HG02885 (cell line): ENCODE measurements around the gene SRC.
"Not testable (repeated sequence)": the region's sequence is repeated elsewhere in the genome, so short reads cannot be mapped to it uniquely, and the experiment has no call there.

Source experiments
- ATAC-seq: cut with Tn5 transposase; IDR thresholded peaks from one replicate; pipeline ENCODE4 v1.9.1; 2021; ENCODE audit warnings: mild to moderate bottlenecking; ENCODE audit not compliant: unreplicated experiment, poor library complexity

Gene SRC

DNA sequence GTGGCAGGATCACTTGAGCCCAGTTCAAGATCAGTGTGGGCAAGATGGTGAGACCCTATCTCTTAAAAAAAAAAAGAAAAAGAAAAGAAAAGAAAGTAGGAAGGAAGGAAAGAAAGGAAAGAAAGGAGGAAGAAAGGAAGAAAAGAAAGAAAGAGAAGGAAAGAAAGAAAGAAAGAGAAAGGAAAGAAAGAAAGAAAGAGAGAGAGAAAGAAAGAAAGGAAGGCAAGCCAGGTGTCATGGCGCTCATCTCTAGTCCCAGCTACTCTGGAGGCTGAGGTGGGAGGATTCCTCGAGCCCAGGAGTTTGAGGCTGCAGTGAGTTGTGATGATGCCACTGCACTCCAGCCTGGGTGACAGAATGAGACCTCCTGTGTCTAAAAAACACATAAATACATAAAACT is 11.5 kb upstream of the SRC start:
- ATAC-seq, result no peak

DNA sequence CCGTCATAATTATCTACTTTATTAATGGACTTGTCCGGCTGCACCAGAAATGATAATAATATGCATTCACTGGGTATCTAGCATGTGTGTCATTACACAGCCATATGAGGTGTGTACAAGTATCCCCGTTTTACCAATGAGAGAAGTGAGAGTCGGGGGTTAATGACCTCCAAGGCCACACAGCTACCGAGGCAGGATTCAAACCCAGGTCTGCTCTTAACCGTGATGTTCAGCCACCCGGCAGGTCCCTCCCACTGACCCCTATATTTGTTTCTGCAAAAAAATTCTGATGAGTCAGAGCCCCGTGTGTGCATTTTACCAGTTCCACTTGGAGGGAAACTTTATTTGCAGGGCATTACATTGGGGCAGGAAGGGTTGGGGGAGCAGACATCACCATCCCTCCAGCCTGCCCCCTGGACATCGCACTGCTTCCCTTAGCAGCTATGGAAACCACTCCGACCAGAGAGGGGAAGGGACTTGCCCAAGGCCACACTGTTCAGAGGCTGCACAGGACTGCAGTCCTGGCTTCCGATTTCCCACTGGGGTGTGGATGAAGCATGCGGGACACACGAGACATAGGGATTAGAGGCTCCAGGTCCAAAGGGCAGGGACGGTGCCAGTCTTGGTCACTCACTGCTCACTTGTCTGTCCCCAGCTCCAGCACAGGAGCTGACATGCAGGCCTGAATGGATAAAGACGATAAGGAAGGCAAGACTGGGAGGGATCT is 10.1 kb upstream of the SRC start:
- peak; percentile 13 for ATAC-seq

DNA sequence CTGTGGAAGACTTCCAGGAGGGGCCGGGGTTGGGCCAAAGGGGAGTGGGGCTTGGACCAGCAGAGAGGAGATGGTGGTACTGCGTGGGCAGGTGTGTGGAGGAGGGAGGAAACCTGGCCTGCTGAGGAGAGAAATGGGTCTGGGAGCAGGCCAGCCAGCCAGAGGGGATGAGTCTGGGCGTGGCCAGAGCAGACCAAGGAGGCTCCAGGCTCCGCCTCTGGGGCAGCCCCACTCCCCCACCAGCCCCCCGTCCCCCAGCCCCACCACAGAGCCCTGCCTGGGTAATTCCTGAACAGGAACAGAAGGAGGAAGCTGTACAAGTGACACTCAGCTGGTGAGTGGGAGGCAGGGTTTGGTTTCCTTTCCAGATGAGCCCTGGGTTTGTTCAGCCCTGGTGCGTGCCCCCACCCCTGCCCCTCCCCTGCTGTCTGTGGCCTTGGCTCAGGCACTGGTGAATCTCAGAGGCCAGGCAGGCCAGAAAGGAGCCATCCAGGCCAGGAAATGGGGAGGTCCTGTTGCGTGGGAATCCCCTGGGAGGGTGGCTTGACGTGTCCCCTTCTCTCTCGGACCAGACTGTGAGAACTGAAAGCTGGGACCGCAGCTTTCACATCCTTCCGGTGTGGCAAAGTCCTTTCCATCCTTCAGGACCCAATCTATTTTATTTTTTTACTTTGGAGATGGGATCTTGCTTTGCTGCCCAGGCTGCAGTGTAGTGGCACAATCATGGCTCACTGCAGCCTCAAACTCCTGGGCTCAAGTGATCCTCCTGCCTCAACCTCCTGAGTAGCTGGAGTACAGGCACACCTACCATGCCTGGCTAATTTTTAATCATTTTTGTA is 9.4 kb upstream of the SRC start:
- peak; percentile 67 for ATAC-seq

DNA sequence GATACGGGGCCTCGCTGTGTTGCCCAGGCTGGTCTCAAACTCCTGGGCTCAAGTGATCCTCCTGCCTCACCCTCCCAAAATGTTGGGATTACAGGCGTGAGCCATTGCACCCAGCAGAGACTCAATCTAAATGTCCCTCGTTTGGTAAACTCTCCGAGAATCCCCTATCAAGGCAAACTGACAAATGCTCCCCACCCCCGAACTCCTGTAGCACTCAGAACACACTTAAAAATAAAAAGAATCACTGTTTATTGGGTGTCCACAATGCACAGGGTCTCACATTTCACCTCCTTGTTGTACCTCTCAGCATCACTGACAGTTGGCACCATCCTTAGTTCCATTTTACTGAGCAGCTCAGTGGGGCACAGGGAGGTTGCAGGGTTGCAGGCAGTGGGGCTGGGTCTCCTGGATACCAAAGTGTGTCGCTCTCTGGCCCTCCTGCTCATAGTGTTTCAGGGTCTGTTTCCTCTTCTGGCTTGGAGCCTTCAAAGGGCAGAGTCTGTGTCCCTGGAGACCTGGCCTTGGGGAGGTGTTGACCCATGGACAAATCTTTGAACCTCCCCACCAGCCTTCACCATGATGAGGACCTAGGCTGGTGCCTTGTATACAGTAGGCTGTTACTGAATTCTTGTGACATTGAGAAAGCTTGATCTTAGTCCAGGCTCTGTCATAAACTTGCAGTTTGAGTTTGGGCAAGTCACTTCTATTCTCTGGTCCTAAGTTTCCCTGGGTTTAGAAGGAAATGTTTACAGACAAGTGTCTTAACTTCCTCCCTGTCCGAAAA is 8.5 kb upstream of the SRC start:
- ATAC-seq, result no peak

DNA sequence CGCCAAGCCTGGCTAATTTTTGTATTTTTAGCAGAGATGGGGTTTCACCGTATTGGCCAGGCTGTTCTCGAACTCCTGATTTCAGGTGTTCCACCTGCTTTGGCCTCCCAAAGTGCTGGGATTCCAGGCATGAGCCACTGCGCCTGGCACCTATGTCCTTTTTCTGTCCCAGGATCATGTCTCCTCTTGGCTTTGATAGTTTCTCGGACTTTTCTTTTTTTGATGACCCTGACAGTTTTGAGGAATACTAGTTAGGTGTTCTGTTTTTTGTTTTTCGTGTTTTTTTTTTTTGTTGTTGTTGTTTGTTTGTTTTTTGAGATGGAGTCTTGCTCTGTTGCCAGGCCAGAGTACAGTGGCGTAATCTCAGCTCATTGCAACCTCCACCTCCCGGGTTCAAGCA is 7.6 kb upstream of the SRC start:
- ATAC-seq, result not testable (repeated sequence)

DNA sequence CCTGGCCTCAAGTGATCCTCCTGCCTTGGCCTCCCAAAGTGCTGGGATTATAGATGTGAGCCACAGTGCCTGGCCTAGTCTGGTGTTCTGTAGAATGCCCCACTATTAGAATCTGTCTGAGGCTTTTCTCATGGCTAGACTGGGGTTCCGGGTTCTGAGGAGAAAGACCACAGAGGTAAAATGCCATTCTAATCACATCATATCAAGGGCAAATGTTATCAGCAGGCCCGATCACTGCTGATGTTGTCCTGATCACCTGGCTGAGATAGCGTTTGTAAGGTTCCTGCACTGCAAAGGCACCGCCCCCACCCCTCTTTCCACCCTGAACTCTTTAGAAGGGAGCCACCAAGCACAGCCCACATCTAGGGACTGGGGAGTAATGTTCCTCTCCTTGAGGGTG is 6.7 kb upstream of the SRC start:
- ATAC-seq, result no peak

DNA sequence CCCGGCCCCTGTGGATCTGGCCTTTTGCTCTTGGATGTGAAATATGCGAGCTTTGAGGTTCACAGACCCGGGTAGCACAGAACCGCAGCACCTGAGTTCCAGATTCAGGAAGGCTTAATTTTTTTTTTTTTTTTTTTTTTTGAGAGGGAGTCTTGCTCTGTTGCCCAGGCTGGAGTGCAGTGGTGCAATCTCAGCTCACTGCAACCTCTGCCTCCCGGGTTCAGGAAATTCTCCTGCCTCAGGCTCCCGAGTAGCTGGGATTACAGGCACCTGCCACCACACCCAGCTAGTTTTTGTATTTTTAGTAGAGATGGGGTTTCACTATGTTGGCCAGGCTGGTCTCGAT is 6.2 kb upstream of the SRC start:
- ATAC-seq, result not testable (repeated sequence)

DNA sequence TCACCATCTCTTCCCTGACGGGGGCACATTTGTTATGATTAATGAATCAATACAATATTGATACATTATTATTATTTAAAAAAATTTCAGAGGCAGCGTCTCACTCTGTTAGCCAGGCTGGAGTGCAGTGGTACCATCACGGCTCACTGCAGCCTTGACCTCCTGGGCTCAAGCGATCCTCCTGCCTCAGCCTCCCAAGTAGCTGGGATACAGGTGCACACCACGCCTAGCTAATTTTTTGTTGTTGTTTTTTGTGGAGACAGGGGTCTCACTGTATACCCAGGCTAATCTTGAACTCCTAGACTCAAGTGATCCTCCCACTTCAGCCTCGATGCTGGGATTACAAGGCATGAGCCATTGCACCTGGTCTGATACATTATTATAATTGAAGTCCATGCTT is 4.9 kb upstream of the SRC start:
- ATAC-seq, result no peak

DNA sequence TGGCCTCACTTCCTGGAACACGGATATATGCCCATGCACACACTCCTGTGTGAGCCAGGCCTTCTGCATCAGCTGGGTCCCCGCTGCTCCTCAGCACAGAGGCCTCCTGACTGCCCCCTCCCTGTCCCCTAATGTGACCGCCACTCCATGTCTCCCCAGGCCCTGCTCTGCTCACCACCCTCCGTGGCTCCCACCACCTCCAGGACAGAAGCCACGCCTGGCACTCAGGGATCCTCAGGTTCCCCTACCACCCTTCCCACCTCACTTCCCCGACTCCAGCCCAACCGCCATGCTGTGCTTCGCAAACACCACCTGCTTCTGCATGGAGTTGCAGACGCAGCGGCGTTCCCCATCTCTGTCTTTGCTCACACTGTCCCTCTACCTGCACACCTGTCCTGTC is 4.3 kb upstream of the SRC start:
- ATAC-seq, result no peak

DNA sequence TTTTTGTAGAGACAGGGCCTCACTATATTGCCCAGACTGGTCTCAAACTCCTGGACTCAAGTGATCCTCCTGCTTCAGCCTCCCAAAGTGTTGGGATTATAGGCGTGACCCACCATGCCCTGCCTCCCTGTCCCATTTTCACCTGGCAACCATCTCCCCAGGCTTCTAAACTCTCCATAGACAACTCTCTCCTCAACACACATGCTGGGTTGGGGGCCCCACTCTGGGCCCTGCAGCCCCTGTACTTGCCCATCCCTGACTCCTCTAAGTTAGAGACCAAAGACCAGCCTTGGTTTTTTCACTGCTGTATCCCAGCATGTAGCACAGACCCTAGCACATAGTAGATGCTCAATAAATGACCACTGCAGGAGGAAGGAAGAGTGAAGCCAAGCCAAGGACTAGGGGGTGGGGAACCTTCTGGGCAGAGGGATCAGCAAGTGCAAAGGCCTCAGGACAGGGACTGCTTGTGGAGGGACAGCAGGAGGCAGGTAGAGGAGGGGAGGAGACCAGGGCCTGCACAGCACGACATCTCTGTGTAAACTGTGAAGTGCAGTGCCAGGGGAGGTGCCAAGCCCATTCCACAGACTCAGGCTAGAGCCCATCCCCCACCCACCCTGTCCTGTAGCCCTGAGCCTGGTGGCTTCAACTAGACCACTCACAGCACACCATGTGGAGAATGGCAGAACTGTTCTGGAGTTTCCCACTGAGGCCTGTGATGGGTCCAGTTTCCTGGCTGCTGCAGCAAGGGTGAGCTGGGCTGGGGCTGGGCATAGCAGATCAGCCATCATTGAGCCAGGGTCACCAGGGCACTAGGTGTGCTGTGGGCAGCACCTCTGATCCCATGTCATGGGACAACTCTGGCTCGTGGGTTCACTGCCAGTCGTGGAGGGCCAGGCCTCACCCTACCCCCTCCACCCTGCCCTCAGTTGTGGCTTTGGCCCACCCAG is 3.4 kb upstream of the SRC start:
- ATAC-seq, result no peak

DNA sequence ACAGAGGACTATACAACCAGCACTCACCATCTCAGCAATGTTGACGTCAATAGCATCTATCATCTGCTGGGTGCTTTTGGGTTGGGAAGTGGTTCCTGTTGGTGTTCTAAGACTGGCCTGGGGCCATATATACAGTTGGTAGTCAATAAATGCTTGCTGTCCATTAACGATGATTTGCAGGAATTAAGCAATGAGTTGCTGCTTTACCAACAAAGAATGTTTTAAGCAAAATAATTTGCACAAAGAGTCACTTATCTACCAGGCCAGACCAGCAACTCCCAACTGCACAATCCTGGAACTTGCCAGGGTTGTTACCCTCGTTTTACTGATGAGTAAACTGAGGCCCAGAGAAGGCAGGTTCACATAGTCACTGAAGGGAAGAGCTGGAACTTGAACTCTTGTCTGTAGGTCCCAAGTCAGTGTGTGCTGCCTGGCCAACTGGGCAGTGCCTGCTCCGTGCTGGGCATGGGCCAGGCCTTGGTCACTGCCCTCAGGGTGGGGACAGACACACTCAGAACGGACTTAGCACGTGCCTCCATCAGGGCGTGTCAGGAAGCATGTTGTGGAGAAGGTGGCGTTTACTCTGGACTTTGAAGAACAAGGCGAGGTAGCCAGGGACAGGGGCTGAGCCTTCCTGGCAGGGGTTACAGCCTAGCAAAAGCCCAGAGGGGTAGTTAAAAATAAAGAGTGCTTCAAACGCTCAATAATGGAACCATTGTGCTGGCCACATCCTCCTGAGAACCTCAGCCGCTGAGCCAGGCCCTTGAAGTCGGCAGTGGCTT is 2.5 kb upstream of the SRC start:
- ATAC-seq, result no peak

DNA sequence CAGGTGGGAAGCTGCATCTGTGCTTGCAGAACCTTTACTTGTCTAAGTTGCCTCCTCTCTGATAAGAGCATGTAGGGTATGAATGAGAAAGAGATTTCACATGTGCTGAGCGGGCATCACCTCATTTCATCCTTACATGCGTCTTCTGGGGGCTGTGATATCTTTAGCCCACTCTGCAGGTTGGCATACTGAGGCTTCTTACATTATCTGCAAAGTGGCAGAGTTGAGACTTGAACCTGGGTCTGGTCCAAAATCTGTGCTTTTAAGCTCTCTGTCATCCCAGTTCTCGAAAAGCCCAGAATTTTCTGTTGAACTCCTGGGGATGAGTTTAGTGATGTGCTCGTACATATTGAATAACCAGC is 2.0 kb upstream of the SRC start:
- no peak for ATAC-seq

DNA sequence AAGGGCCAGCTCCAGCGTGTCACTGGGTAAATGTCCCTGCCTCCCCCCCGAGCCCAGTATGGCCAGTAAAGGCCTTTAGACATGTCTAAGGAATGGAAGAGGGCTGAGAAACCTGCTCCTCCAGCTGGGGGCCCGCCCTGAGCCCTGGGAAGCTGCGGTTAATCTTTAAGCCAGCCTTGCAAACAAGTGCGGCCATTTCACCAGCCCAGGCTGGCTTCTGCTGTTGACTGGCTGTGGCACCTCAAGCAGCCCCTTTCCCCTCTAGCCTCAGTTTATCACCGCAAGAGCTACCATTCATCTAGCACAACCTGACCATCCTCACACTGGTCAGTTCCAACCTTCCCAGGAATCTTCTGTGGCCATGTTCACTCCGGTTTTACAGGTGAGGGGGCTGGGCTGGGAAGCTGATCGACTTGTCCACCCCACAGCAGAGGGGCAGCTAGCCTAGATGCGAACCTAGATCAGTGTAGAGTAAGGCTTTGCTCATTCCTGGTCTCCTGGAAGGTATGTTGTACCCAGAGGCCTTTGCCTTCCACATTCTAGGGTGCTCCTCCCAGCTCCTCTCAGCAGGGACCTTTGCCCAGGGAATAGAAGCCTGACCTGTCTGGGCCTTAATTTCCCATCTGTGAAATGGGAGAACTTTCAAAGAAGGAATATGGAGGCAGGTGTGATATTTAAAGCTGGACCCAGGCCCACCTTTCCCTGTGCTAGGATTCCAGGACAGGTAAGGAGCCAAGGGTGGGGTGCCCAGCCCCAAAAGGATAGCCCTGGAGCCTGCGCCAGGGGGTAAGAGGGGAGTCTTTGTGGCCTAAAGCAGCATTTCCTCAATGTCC is 1.2 kb upstream of the SRC start:
- ATAC-seq, result no peak

DNA sequence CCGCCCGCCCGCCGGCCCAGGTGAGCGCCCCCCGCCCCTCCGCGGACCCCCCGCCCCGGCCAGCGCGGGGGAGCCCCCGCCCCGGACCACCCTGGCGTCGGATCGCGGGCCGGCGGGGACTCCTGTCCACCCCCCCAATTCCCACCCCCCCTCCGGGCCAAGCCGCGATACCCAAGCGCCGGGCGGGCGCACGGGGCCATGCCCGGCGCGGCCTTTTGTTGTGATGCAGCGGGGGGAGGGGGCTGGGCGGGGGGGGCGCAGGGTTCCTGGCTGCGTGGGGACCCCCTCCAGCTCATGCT is 245 bp downstream of the SRC start:
- ATAC-seq, result no peak

DNA sequence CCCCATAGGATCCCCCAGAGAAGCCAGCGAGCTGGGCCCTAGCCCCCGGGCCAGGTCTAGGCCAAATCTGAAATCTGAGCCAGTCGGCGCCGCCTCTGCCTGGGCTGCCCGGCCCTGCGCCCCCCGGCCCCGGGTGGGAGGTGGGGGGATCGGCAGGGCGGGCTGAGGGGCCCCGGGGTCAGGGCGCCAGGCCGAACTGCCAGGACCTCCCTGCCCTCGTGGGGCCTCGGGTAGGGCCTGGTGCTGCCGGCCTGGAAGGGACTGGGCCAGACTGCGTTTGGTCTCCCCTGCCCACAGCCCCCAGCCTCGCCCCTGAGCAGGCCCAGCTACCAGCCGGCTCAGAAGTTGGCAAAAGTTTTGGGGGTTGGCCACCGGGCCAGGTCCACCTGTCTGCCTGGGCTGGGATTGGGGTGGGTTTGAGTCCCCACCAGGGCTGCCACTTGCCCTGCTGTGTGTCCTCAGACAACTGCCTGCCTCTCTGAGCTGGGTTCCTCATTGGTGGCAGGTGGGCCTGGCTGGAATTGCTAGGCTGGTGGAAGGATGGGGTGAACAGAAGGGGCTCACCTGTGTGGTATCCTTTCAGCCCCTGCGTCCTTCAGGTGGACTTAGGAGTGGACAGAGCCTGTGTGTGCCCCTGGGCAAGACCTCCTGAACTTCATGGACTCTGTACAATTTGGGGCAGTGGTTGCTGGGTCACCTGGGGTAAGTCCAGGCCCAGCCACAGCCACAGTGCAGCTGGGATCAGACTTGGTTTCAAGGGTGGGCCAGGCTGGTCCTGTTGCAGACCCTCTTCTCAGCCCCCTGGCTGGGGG is 801 bp downstream of the SRC start:
- ATAC-seq, result no peak

DNA sequence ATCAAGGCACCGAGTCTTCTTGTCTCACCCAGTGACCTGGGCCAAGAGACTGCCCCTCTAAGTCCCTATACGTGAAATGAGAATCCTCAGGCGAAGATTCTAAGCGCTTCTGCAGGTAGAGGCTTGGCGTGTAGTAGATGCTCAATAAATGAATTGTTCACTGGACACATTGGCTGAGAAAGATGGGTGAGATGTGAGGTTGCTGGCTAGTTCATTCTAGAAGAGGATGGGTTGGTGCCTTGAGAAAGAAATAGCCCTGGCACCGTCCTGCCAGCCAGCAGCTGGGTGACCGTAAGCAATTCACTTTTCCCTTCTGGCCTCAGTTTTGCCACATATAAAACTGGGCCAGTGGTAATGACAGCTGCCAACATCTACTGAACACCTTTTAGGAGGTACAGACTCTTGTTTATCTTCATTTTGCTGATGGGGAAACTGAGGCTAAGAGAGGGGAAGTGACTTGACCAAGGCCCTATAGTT is 1.4 kb downstream of the SRC start:
- no peak for ATAC-seq

DNA sequence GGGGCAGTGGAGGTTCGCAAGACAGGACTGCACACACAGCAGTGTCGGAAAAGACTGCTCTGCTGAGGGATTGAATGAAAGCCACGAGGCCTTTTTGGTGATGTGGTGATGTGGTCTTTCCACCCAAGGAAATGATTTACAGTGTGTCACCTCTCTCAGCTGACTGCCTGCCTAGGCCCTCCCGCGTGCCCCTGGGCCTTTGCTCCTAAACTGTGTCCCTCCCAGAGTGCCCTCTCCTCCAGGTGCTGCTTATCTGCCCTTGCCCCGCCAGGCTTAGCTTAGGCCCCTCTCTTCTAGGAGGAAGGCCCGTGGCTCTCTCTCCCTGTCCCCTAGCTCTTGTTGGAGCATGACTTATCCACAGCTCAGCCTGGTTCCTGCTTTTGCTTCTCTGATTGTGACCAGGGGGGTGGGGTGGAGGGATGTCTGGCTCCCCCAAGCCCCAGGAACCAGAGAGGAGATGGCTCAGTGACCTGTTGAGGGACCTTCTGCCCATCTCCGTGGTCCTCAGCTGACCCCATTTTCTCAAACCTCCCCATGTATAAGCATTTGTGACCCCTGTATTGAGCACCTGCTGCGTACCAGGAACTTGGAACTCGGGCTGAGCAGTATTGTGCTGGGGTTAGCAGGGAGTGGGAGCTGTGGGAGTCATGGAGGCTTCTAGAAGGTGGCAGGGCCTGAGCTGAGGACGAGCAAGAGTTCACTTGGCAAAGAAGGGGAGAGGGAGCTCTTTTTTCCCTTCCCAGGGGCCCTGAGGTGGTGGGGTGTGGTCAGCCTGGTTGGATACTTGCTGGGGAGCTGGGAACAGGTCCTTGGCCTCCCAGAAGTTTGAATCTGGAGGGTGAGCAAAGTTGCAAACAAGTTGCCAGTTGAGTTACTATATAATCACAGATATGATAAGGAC is 2.2 kb downstream of the SRC start:
- no peak for ATAC-seq
